NB4 (cell line): ENCODE results near the gene MAP3K12.

ENCODE experiments used
- DNase-seq: peaks from one replicate; pipeline ENCODE4 v3.0.0; 2010; ENCODE audit warnings: low read depth
- H3K4me3 ChIP-seq: one replicate; pipeline ENCODE4 v1.5.1; 2011; ENCODE audit warnings: mild to moderate bottlenecking, low read depth, low read length, moderate library complexity
- CTCF ChIP-seq: IDR thresholded peaks from one replicate; pipeline ENCODE4 v1.5.1; 2012; ENCODE audit warnings: low read depth, low read length
- MYC ChIP-seq: IDR thresholded peaks from 2 replicates; pipeline ENCODE4 v1.6.1; 2011; ENCODE audit warnings: low read depth, low read length
- POLR2A ChIP-seq: IDR thresholded peaks from 2 replicates; pipeline ENCODE4 v1.6.1; 2011; ENCODE audit warnings: mild to moderate bottlenecking; ENCODE audit not compliant: insufficient read length; ENCODE audit errors: extremely low read depth
- TF ChIP-seq, protein P1 (sequence below): IDR thresholded peaks from 2 replicates; pipeline ENCODE4 v1.6.1; 2011; ENCODE audit warnings: low read depth, low read length

MAP3K12 gene

DNA sequence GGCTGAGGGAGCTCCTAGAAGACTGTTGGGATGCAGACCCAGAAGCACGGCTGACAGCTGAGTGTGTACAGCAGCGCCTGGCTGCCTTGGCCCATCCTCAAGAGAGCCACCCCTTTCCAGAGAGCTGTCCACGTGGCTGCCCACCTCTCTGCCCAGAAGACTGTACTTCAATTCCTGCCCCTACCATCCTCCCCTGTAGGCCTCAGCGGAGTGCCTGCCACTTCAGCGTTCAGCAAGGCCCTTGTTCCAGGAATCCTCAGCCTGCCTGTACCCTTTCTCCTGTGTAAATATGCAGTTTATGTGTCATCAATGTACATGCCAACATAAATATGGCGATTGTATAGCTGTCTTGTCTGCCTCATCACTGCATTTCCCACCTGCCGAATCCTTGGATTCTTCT is 68.1 kb downstream of the MAP3K12 start:
- no peak for DNase-seq
- no peak overlapping the region for H3K4me3 ChIP-seq
- TF ChIP-seq, protein P1, sequence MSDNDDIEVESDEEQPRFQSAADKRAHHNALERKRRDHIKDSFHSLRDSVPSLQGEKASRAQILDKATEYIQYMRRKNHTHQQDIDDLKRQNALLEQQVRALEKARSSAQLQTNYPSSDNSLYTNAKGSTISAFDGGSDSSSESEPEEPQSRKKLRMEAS = no peak
- no peak for TF ChIP-seq POLR2A
- no peak for TF ChIP-seq CTCF
- no peak for TF ChIP-seq MYC

- TF ChIP-seq, protein P1 = no peak
- TF ChIP-seq MYC (no peak), POLR2A (no peak), CTCF (no peak)
- DNase-seq = no peak
- no peak overlapping the region for H3K4me3 ChIP-seq
Measured at GRCh38 chr12:53430116-53430515, 69.1 kb downstream of the MAP3K12 start.
